IPS-18c (cell line): ENCODE data around the gene FTSJ3.

Experiments used
- H3K4me3 ChIP-seq: 2 replicates; pipeline ENCODE4 v1.7.0; 2013; ENCODE audit warnings: low read depth, mild to moderate bottlenecking, low read length, moderate library complexity; ENCODE audit not compliant: insufficient read depth
- H3K9me3 ChIP-seq: one replicate; pipeline ENCODE4 v1.6.1; 2013; ENCODE audit warnings: mild to moderate bottlenecking, low read length, moderate library complexity; ENCODE audit not compliant: control insufficient read depth, insufficient read depth

The FTSJ3 gene

GRCh38 chr17:63774969-63775265 is 52.5 kb downstream of the FTSJ3 start:
- H3K9me3 ChIP-seq = no peaks in the 10 kb centered on the region
- H3K4me3 ChIP-seq = peak overlapping the region; percentile 90

DNA sequence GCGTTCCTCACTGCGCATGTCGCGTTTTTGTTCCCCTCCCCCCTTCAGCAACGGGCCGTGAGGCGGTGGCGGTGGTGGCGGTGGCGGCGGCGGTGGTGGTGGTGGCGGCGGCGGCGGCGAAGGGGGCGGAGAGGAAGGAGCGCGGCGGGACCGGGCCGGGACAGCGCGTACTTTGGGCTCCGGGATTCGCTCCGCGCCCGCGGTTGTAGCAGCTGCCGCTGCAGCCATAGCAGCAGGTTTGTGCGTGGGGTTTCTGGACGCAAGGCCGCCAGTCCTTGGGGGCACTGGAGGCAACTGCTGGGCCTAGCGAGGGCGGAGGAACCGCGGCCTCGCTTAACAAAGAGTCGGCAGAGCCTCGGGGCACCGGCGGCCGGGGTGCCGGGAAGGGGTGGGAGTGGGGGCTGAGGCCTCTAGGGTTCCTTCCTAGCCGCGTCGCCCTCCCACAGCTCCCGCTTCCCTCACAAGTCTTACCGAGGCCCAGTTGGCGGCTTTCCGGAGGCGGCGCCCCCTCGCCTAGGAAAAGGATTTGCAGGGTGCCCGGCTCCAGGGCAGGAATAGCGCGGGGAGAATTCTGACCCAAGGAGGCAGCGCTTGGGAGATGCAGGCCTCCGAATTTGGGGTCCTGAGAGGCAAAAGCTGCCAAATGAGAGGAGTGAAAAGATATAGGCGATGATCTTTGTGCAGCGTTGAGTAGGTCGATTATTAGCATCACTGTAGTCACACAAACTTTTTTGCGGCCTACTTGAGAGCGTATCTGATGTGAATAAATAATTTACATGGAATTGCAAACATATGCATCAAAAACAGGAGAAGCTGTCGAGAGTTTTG is 53.1 kb downstream of the FTSJ3 start, which contains the start of gene DDX42:
Gene DDX42 (plus strand): TSS at position 30 of the 828 bp plus-strand sequence. CDS start 12,880 bp downstream, outside the sequence.
- no peaks in the 10 kb centered on the region for H3K9me3 ChIP-seq
- peak within 1 kb of the TSS; percentile 91 for H3K4me3 ChIP-seq

GRCh38 chr17:63773272-63774140 is 54.0 kb downstream of the FTSJ3 start, which contains the start of gene CCDC47:
TSS of gene CCDC47 (minus strand) at chr17:63773597. CDS start at chr17:63766175, 7,422 bp downstream.
- H3K4me3 ChIP-seq = peak within 1 kb of the TSS; percentile 91
- H3K9me3 ChIP-seq = no peaks in the 10 kb centered on the region

DNA sequence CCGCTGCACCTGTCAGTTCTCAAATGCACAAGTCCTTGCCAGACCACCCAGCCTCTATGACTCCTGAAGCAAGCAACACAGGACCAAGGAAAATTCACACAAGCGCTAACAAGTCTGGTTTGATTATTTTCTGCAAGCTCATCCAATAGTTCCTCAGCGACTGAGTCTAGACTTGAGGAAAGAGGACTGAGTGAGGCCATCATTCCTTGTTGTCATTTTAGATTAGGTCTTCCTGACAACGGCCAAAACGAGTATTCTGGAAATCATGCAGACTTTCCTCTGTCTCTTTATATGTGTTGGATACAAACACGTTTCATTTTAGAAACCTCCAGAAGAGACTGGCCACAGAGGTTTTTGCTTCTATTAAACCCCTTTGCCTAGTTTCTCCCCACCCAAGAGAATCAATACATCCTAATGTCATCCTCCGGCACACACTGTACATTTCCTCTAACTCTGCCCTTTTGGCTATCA is 54.6 kb downstream of the FTSJ3 start:
- peak overlapping the region; percentile 91 for H3K4me3 ChIP-seq
- H3K9me3 ChIP-seq = no peaks in the 10 kb centered on the region
